ENCODE results near the gene GPR17. TPM values are rescaled to one million over a fixed set of nuclear protein-coding genes. Genes with fewer than 3 reads are reported as not detected.
A peak's percentile ranks its signal among the peaks of the same experiment; 100 is the strongest.

Gene GPR17
- total RNA-seq = 0.18 TPM
- long read RNA-seq, partial matches to known transcripts = 0 of 1 reads
- long read RNA-seq, other reads (novel, unspliced or antisense) = 1 of 1 reads

GRCh38 chr2:127645395-127646291, at the start of gene GPR17:
TSS of gene GPR17 (plus strand) at chr2:127646153. CDS start at chr2:127650736, 4,583 bp downstream.
- no peak for TF ChIP-seq CTCF (IDR thresholded peaks at IDR 0.05)
- intact Hi-C loops (cut with DNase I) = no loop called here
- no peaks in the 10 kb centered on the region for H3K27me3 ChIP-seq (ENCODE audit: low read depth)
- ATAC-seq (no peak), DNase-seq (peak; percentile 35)
- H3K36me3 ChIP-seq = peaks cover 8% of the 10 kb centered on the region
- H3K4me3 ChIP-seq = no peak within 1 kb of the TSS
- H3K9me3 ChIP-seq = no peaks in the 10 kb centered on the region
- H3K27ac ChIP-seq = peak within 1 kb of the TSS; percentile 58
- peaks cover 55% of the 10 kb centered on the region for H3K4me1 ChIP-seq

- H3K9me3 ChIP-seq = no peaks in the 10 kb centered on the region
- no peaks in the 10 kb centered on the region for H3K4me1 ChIP-seq
- H3K27ac ChIP-seq = no peak overlapping the region
- DNase-seq = no peak
- intact Hi-C loops (cut with DNase I) = no loop called here
- TF ChIP-seq CTCF (IDR thresholded peaks at IDR 0.05) = no peak
- no peak overlapping the region for H3K4me3 ChIP-seq
- ATAC-seq = no peak
- H3K36me3 ChIP-seq = no peaks in the 10 kb centered on the region
- H3K27me3 ChIP-seq (ENCODE audit: low read depth) = no peaks in the 10 kb centered on the region
Measured at GRCh38 chr2:127596311-127597045, 49.5 kb upstream of the GPR17 start.

- Histone ChIP-seq H3K4me1 (no peaks in the 10 kb centered on the region), H3K27me3 (ENCODE audit: low read depth) (no peaks in the 10 kb centered on the region), H3K4me3 (no peak overlapping the region), H3K9me3 (no peaks in the 10 kb centered on the region), H3K36me3 (no peaks in the 10 kb centered on the region), H3K27ac (no peak overlapping the region)
- DNase-seq (no peak), ATAC-seq (no peak)
- TF ChIP-seq CTCF (IDR thresholded peaks at IDR 0.05) = no peak
- intact Hi-C loops (cut with DNase I) = no loop called here
Measured at GRCh38 chr2:127597046-127597983, 48.6 kb upstream of the GPR17 start.

- H3K4me3 ChIP-seq = no peak overlapping the region
- H3K27me3 ChIP-seq (ENCODE audit: low read depth) = no peaks in the 10 kb centered on the region
- DNase-seq (no peak), ATAC-seq (no peak)
- no peaks in the 10 kb centered on the region for H3K9me3 ChIP-seq
- H3K36me3 ChIP-seq = no peaks in the 10 kb centered on the region
- intact Hi-C loops (cut with DNase I) = no loop called here
- no peaks in the 10 kb centered on the region for H3K4me1 ChIP-seq
- no peak for TF ChIP-seq CTCF (IDR thresholded peaks at IDR 0.05)
- no peak overlapping the region for H3K27ac ChIP-seq
Measured at GRCh38 chr2:127597984-127598380, 48.0 kb upstream of the GPR17 start.

GRCh38 chr2:127598711-127599110, 47.2 kb upstream of the GPR17 start:
- H3K27ac ChIP-seq = no peak overlapping the region
- ATAC-seq (no peak), DNase-seq (no peak)
- H3K9me3 ChIP-seq = no peaks in the 10 kb centered on the region
- H3K36me3 ChIP-seq = no peaks in the 10 kb centered on the region
- no peak overlapping the region for H3K4me3 ChIP-seq
- TF ChIP-seq CTCF (IDR thresholded peaks at IDR 0.05) = no peak
- H3K27me3 ChIP-seq (ENCODE audit: low read depth) = no peaks in the 10 kb centered on the region
- intact Hi-C loops (cut with DNase I) = no loop called here
- no peaks in the 10 kb centered on the region for H3K4me1 ChIP-seq

Measured in lower lobe of right lung (tissue), 2 donors.